HG03066 (cell line): ENCODE data around the gene RSU1.

Experiments used
- ATAC-seq: cut with Tn5 transposase; IDR thresholded peaks from one replicate; pipeline ENCODE4 v1.9.1; 2021; ENCODE audit warnings: low read depth; ENCODE audit not compliant: unreplicated experiment

Gene RSU1

DNA sequence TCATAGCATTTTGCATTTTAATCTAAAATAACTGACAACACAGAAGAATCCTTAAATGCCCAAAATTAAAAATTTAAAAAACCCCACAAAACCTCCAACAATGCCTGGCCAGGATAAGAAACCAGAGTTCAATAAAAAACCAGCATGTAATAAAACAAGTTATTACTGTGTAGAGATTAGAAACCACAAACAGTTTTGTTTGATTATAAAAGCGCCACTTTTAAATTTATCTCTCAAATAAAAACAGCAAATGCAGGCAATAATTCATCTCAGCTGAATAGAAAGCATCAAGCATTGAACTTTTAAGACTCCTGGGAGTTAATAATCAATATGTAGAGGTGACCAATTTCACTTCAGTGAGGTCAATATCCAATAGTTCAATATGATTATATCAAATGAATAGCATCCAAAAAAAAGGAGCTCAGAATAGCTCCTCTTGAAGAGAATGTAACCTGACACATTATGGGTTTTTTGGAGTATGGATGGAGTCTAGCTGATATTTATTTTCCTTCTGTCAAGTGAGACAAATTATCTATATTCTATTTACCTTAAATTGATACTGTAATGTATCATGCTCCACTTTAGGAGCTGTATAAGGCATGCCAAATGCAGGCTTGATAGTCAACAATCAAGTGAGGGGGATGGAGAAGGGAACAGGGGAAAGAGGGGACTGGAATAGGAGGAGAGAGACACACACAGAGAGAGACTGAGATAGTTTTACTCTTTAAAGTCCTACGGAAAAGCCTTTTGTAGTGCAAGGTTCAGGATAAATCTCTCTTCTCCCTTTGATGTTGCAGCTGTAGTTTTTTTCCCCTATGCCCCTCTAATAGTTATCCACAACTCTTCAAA is 130.9 kb downstream of the RSU1 start:
- no peak for ATAC-seq

DNA sequence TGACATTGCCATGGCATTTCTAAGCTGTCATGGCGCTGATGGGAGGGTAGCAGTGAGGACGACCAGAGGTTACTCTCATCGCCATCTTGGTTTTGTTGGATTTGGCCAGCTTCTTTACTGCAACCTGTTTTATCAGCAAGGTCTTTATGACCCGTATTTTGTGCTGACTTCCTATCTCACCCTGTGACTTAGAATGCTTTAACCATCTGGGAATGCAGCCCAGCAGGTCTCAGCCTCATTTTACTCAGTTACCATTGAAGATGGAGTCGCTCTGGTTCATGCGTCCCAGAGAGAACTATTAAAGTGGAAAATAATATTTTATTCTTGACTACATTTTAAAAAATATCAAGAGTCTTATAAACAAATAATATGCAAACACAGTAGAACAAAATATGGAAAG is 131.7 kb downstream of the RSU1 start:
- no peak for ATAC-seq

DNA sequence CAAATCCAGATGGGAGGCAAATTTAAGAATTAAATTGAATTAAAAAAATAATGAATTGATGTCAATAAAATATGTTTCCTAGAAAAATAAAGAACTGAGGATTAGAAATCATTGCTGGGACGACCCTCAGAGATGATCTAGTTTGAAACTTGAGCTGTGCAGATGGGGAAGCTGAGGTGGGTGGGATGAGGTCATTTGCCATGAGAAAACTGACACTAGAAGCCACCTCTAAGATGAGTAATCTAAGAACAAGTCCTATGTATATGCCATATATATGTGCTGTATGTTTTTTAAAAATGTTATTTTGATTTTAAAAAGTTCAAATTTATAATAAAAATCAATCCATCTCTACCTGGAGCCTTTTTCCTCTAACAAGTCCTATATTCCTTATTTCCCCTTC is 135.7 kb downstream of the RSU1 start:
- ATAC-seq: no peak

DNA sequence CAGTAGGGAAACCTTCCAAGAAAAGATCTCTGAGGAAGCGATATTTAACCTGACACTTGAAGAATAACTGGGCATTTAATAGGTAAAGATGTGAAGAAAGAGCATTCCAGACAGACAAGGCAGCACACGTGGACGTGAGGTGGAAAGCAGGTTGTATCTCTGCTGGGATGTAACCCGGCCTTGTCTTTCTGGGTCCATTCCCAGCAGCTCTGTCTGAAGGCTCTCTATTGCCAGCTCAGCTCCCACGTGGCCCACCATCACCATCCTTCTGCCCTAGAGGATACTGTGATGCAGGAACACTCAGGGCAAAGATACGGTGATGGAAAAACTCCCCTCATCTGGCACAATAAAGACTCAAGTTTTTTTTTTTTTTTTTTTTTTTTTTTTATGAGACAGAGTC is 137.7 kb downstream of the RSU1 start:
- no peak for ATAC-seq

DNA sequence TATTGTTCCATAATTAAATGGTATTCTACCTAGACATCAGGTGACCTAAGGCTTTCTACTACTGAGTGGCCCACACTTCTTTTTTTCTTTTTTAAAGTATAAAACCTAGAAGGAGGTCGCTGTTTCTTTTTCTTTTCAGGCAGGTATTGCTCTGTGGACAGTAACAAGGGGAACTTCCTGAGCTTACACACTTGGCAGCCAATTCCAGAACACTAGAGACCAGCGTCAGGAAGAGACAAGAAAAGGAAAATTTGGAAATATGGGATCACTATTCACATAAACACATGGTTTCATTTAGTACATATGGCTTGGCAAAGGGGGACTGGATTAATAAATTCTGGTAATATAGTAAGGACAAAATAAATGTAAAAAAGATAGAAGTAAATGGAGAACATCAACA is 141.9 kb downstream of the RSU1 start:
- no peak for ATAC-seq

DNA sequence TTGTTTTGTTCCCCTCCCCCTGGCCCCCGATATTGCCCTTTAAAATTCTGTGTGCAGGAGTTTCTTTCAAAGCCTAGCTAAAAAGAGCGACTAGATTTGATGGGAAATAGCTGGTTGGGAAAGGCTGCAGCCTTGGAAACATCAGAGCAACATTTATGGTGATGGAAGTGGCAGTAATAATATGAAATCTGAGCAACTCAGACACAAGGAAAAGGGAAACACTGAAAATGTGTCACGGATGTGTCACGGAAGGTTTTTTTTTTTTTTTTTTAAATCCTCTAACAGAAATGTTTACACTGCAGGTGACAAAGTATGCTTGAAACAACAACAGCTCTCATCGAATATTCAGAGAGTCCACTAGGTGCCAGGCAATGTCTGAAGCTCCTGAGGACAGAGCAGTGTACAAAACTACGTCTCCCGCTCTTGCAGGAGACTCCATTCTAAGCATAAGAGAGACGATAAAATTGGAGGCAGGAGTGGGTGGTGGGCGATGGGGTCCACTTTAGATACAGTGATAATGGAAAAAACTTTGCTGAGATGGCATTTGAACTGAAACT is 143.0 kb downstream of the RSU1 start:
- ATAC-seq: no peak

DNA sequence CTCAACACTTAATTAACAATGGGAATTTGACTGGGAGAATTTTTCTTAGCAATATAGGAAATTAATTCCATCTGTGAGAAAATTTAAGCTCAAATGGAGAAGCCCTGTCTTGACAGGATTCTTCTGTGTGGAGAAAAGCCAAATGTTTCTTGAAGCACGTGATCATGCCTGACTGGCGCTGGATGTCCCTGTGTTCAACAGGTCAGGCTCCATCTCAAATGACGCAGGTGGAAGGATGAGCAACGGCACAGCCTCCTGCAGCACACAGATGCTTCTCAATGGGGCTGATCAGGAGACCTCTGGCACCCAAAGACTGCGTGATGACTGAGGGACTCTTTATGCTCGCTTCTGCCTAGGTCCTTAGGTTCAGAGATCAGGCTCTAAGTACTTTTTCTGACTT is 143.8 kb downstream of the RSU1 start:
- no peak for ATAC-seq

DNA sequence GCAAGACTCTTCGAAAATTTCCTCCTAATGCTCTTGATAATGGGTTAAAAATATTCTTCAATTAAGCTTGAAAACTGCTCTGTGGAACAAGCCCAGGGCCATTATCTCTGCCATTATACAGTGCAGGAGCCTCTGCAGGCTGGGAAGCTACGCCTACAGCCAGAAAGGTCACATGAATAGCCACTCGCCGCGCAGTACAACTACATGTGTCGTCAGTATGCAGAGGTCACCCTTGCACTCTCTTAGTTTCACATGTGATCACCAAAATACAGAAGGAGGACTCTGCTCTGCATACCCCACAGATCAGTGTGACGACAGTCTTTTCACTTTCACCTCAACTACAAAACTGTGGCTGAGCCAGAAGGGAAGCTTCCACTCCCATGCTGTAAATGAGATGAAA is 153.8 kb downstream of the RSU1 start:
- ATAC-seq: no peak

DNA sequence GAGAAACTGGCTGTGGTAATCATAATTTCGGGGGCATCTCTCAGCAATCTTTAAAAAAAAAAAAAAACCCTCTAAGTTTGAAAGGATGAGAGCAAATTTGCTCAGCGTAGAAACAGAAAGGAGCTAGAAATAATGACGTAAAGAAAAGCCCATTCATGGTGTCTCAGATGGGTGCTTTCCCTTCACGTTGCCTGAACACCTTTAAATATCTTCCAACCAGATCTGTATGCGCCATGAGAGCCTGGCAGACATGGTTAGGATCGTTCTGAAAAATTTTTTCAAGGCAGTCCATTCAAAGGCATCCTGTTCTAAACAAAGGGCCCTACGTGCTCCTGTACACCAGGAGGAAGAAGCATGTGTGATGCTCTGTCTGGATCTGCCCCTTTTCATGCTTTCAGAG is 154.3 kb downstream of the RSU1 start:
- ATAC-seq: no peak

DNA sequence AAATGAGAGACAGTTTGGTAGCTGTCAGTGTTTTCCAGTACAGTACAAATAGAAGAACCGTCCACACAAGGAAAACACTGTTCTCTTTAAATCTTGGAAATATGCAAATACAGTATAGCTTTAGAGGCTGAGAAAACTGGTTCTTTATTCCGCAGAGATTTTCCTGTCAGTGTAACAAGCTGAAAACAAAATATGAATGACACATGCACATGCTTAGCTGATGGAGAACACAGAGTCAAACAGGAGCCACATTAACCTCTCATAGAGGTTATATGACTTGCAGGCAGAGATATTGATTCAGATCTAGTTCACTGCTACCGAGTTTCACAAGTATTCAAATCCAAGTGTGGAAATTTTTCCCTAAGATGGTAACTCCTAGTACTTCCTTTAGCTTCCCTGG is 160.3 kb downstream of the RSU1 start:
- ATAC-seq: no peak

DNA sequence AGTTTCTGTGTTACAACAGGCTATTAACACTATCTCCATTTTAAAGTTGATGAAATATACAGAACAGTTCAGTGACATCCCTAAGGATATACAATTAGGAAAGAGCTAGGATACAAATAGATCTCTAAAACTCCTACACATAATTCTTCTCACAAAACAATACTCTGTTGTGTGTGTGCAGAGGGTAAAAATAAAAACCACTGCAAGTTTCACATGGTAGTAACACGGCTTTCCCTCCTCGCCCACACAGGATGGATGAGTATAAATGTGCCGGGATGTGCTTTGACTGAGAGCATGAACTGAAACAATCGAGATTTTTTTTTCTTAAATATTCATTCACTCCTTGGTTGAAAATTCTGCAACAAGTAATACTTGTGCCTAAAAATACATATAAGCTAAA is 164.0 kb downstream of the RSU1 start:
- no peak for ATAC-seq

DNA sequence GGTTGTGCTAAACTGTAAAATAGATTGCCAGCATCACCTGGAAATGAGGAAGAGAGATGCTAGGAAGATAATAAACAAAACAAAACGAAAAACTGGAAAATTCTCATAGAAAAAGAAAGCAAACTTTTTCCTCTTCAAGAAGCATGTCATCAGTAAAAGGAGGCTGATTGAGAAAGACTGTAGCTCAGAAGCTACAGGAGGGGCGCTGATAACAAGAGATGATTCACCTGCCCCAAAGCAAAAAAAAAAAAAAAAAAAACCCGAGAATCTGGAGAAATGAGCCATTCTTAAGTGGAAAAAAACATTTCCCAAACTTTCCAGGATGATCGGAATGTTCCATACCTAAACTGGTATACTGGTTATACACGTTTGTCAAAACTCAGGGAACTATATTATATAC is 165.1 kb downstream of the RSU1 start:
- no peak for ATAC-seq

DNA sequence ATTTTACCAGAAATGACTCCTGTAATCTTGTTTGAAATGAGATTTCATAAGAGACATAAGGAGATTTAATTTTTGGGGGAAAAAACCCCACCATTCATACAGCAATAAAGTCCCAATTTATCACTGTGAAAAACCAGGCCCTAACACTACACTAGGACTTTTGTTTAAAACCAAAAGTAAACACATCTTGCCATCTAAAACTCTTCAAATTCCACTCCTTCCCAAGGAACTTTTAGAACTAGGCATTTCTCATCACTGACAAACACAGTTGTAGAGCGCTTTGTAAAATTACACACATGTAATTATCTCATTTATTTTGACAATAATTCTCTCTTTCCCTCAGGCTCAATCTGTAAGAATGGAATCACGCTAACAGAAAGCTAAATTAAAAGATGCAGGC is 167.5 kb downstream of the RSU1 start:
- no peak for ATAC-seq

DNA sequence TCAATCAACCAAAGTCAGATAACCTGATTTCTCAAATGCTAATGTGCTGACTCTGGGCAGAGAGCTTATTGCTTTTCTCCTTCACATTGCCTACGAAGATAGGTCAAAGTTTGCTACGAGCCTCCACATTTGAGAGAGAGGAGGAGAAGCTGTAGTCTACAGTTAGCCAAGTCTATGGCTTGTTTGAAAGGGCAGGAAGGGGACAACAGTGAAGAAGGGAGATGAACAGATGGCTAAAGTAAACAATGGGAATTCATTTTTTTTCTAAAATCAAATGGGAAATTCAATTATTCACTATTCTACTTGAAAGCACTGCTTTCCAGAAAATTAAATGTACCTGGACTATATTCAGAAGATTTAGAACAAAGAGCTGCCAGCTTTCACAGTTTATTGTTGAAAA is 168.9 kb downstream of the RSU1 start:
- ATAC-seq: no peak

DNA sequence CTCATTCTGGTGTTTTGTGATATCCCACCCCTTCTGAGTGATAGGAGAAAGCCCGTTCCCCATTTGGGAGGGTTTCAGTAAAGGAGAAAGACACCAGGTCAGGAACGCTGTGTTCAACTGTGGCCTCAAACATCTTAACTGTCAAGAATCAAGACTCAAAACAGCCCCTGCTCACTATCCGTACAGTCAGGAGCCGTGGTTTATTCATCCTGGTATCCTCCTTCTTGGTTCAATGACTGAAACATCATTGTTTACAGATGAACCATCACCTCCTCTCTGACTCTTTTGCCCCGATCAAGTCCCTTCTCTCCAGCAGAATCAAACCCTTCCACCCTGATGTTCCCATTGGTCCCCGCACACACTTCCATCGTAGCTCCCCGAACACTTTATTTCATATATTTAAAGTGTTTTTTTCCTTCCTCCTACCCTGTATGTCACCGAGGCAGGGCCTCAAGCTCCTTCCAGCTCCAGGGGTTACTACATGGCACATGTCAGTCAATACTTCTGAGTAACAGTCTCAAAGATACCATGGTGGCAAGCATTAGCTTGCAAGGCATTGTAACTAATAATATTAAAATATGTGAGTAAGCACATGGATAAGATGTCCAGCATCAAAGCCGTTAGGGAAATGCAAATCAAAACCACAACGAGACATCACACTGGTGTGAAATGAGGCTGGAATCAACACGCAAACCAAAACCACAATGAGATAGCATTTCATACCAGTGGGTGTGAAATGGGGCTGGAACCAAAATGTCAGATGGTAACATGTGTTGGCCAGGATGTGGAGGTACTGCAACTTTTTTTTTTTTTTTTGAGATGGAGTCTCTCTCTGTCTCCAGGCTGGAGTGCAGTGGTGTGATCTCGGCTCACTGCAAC is 170.8 kb downstream of the RSU1 start:
- ATAC-seq: no peak

DNA sequence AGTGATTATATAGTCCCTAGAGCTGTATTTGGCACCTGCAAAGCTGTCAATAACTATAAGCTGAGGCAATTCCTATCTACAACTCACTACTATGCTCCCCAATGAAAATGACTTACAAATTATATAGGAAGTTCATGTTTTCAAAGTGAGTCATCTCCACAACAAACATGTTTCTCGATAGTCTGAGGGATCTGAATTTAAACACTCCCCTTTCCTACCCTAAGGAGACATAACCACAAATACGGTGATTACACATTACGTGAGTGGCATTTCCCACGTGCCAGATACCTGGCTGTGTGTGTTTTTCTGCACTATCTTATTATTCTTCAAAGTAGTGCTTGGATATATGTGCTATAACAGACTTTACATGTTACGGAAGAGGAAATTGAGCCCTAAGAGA is 173.1 kb downstream of the RSU1 start:
- ATAC-seq: no peak

DNA sequence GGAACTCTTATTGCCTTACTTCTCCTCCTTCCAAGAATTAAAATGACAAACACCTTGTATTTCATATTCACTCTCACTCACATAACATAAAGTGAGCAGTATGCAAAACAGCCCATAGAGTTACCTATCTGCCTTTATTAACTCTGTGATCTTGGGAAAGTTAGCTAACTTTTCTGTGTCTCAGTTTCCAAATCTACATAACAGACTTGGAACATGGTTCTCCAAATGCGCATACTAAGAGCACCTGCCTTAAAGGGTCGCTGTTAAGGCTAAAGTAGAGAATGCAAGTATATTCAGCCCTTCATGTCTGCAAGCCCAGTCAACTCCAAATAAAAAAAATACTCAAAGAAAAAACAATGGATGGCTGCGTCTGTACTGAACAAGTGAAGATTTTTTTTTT is 173.7 kb downstream of the RSU1 start:
- ATAC-seq: no peak

DNA sequence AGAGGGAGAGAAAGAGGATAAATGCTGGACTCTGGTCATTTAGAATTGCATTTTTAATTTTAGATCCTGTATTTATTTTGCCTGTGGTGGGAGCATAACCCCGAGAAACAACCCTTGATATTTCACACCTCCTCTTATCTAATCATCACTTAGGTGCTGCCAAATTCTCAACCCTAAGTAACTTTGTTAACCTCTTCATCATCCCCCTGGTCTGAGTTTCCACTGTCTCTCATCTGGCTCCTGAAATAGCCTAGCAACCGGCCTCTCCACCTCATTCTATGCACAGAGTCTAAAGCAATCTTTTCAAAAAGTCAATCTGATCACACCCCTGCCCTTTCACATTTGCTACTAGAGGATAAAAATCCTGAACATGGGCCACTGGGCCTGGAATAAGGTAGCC is 177.1 kb downstream of the RSU1 start:
- no peak for ATAC-seq

DNA sequence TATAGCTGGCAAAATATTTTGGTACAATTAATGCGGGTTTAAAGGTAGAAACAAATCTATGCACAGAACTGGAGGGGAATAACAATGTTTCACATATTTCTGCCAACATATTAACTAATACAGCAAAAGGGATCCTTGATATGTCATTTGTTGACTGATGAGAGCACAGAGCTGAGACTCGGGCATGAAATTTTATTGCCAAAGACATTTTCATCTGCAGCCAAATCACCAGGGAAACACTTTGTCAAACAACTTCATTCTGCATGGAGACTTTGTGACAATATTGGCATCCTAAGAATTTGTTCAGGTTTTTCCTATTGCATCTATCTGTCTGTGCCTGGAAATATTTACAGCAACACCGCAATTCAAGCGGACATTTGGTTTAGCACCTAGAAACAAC is 177.8 kb downstream of the RSU1 start:
- no peak for ATAC-seq

DNA sequence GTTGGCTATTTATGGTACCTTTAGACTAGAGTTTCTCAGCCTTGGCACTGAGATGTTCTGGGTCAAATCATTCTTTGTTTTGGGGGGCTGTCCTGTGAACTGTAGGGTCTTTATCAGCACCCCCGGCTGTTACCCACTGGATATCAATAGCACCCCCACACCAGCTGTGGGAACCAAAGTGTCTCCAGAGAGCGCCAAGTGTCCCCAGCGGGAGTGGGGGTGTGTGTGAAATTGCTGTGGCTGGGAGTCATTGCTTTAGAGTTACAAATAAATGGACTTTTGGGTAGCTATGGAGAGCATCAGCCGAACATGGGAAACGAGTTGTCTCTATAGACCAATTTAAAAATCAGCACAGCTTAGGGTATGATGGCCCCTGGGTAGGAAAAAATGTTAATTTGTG is 184.2 kb downstream of the RSU1 start:
- no peak for ATAC-seq

DNA sequence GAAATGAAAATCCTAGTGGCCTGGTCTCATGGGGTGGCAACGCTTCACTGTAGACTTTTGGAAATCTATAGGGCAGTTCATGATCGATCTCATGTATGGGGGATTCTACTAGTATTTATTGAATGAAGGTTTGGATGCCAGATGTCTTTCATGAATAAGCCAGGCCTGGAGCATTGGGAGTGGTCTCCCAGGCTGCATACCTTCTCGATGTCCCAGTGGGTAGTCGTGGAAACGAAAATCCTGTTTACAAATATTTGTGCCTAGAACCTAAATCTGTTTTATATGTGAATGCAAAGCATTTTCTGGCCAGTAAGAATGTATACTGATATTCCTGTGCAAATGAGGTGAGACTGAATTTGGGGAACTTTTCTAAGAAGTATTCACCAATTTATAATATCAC is 190.5 kb downstream of the RSU1 start:
- ATAC-seq: no peak

DNA sequence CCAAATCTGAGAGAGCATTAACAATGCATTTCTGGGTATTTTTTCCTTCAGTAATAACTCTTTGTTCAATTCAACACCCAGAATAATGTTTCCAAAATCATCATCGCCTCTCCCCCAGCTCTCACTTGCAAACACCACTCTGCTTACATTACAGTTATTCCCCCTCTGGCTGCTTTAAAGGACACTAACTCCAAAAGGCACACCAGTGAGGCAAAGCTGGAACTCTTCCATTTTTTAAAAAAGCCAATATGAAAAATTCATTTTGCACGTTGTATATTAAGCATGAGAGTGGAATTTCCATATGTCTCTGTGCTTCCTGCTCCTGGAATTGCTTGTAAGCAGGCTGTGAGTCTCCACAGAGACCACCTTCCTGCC is 204.3 kb downstream of the RSU1 start:
- no peak for ATAC-seq
